GM21786 (cell line): Measurements from ENCODE around the gene TBX3.

ENCODE experiments used
- ATAC-seq: cut with Tn5 transposase; IDR thresholded peaks from one replicate; pipeline ENCODE4 v1.9.1; 2021; ENCODE audit not compliant: unreplicated experiment

TBX3 gene

GRCh38 chr12:114683709-114684097 lies 272 bp downstream of the TBX3 start:
- no peak for ATAC-seq

DNA sequence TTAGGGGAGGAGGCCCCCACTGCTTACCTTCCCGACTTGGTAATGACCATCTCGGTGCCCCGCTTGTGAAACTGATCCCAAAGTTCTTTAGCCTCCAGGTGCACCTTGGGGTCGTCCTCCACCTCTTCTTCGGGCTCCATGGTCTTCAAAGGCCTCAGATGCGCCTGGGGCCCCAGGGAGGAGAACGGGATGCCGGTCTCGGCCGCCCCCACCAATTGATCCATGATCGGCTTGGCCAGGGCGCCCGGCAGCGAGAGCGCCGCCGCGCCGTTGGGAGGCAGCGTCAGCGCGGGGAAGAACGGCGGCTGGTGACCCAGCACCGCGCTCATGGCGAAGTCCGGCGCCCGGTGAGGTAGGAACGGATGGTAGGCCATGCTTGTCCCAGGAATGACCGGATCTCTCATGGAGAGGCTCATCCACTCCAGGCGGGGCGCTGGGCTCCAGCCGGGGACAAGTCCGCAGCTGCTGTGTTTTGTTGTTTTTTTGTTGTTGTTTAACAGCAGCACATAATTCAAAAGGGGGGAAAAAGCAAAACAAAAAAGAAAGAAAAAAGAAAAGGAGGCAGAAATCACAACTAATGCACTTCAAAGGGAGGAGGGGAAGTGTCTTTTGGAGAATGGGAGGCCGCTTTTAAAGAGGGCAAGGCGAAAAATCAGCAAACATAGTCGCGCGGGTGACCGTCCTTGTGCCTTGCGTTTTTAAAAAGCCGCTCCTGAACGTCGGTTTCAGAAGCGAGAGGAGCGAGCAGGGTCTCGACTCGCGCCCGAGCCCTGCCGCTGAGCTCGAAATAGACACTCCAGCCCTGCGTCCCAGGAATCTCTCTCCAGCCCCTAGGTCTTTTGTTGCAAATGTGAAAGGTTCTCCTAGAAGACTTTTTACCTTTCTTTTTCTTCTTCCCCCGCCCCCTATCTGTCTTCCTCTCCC lies 928 bp downstream of the TBX3 start:
- no peak for ATAC-seq

DNA sequence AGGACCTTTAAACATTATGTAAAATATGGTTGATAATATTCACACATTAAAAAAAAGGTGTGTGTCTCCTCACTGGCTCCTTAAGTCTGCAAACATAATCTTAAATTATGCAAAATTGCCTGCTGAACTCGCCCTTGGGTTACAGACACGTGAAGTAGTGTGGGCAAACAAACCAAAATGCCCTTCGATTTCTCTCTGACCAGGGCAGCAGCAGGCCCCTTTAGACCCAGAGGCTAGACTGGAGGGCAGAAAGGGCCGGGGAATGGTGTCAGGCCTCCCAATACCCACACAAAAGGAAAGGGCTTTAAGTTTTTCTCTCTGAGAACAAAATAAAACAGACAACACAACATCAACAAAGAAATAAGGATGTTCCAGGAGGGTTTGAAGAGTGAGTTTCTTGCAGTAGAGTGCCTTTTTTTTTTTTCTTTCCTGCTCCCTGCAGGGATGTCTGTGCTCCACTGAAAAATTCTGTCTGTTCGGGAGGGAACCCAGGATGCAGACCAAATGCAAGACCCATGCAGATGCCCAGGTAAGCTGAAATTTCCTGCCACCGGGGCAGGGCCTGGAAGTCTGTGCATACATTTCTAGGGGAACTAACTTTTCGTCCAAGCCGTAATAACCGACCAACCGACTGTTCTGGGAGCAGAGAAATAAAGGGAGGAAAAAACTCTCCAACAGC lies 1.7 kb downstream of the TBX3 start:
- ATAC-seq, result no peak

- ATAC-seq, result no peak
Observed at GRCh38 chr12:114681116-114681871, 2.7 kb downstream of the TBX3 start.

DNA sequence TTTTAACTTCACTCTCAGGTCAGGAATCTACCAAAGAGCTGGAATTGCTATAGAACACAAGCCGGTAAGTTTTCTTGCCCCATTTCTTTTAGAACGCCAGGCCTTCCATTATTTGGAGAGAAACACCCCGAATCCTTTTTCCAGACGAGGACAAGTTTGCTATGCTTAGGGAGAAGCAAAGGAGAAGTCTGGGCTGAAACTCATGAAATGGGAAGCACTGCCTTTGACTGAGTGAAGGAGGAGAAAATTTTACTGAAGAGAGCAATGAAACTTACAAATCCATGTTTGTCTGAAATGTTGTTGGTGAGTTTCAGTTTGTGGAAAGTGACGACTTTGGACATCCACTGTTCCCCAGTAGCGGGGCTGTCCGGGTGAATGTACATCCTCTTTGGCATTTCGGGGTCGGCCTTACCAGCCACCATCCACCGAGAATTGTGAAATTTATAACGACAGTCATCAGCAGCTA lies 3.3 kb downstream of the TBX3 start:
- no peak for ATAC-seq

DNA sequence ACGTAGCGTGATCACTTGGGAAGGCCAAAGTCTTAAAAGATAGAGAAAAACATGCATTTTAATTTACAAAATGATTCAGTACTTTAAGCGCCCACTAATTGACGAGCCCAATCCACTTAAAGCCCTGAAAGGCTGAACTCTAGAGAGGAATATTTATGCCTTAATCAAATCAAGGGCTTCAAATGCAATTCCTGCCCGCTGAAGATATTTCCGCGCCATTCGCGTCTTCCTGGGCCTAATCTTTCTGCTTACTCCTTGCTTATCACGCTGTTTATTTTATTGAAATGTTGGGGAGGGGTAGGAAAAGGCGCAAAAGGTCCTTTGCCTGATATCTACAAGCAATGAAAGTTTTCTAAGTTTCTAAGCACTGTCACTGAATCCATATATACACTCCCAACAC lies 4.0 kb downstream of the TBX3 start:
- ATAC-seq, result no peak

DNA sequence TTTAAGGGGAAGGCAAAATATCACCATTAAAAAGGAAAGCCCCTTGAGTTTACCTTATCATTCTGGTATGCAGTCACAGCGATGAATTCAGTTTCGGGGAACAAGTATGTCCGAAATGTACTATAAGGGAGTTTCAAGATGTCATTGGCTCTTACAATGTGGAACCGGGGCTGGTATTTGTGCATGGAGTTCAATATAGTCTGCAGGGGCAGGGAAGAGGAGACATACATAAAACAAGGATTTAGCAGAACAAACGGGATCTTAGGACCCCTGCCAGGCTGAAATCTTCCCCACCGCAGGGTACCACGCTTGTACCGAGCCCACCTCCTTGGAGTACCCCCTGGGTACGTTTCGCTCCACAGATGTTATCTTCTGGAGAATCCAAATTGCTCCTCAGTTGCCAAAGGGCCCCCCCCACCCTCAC lies 4.5 kb downstream of the TBX3 start:
- no peak for ATAC-seq

DNA sequence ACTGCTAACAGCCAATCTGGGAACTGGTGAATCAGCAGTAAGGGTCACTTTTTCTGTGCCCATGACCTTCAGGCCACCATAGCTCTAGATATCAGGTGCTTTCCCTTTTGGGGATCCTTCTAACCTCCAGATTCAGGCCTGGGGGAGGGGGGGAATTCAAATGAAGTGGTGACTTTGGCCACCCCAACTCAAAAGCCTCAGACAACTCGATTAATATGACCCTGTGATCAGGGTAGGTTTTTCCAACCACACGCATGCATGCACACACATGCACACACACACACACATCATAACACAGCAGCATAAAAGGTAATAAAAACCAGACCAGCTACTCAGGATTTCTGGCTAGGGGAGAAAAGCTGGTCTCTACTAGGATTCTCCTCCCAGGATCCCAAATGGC lies 5.3 kb downstream of the TBX3 start:
- no peak for ATAC-seq

GRCh38 chr12:114678028-114678427 lies 5.9 kb downstream of the TBX3 start:
- no peak for ATAC-seq

DNA sequence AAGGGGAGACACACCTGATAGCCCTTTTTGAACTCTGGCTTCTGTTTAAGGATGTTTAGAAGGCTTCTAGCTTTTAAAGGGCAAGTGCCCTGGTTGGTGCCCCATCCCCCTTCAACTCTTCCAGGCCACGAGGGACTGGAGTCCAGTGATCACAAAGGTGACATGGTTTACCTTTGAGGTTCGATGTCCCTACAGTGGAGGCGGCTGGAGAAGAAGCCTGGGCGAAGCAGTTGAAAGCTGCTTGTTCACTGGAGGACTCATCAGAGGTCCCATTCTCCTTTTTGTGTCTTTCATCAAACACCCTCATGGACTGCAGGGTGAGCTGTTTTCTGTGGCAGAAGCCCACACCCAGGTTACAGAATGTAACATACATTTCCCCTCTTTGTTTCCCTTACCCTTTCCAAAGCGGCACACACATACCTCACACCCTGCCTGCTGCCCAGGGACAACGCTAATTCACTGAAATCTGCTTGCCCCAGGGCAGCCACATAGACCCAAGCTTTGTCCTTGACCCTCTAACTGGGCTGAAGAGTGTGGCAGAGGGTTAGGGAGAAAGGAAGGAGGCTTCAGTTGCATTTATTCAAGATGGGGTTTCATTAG lies 7.7 kb downstream of the TBX3 start:
- ATAC-seq, result no peak

DNA sequence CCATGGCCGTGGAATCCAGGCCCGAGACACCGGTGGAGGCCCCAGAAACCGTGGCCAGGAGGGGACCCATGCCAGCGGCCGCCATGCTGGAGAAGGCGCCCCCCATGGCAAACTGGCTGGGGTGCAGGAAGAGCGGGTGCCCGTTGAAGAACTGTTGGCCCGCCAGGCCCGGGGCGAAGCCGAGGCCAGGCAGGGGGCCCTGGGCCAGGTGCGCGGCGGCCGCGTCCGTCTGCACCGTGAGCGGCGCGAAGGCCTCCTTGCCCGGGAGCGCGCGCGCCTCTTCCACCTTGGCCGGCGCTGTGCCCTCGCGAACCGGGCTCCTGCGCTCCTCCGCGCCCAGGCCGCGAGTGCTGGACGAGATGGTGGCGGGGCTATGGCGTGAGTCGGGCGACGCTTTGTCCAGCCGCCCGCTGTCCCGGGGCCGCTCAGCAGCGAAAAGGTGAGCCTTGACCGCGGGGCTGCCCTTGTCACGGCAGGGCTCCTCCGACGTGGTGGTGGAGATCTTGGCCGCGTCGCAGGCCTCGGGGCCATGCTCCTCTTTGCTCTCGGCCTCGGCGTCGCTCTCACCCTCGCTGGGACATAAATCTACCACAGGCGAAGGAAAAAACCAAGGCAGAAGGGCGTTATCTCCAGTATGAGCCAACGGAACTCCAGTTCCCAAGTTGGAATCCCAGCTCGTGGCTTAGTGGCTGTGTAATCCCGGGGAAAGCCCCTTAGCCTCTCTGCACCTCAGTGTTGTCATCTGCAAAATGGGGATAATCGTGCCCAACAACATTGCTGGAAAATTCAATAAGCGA lies 9.5 kb downstream of the TBX3 start:
- ATAC-seq, result no peak

GRCh38 chr12:114673901-114674250 lies 10.1 kb downstream of the TBX3 start:
- no peak for ATAC-seq

- ATAC-seq, result no peak
Observed at GRCh38 chr12:114673169-114673833, 10.7 kb downstream of the TBX3 start.

DNA sequence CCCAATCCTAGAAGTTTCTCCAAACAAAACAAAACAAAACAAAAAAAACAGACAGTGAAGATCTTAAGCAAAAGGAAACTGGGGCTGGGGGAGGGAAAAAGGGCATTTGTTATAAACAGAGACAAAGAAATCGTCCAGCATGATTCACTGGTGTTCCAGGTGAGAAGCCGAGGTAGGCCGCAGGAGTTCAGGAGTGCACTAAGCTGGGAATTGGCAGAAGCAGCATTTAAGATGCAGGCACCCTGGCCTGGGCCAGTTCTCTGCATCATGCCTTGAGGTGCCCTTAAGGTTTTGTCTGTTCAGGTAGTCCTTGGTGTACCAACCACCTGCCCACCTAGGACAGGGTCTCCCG lies 11.2 kb downstream of the TBX3 start:
- no peak for ATAC-seq

DNA sequence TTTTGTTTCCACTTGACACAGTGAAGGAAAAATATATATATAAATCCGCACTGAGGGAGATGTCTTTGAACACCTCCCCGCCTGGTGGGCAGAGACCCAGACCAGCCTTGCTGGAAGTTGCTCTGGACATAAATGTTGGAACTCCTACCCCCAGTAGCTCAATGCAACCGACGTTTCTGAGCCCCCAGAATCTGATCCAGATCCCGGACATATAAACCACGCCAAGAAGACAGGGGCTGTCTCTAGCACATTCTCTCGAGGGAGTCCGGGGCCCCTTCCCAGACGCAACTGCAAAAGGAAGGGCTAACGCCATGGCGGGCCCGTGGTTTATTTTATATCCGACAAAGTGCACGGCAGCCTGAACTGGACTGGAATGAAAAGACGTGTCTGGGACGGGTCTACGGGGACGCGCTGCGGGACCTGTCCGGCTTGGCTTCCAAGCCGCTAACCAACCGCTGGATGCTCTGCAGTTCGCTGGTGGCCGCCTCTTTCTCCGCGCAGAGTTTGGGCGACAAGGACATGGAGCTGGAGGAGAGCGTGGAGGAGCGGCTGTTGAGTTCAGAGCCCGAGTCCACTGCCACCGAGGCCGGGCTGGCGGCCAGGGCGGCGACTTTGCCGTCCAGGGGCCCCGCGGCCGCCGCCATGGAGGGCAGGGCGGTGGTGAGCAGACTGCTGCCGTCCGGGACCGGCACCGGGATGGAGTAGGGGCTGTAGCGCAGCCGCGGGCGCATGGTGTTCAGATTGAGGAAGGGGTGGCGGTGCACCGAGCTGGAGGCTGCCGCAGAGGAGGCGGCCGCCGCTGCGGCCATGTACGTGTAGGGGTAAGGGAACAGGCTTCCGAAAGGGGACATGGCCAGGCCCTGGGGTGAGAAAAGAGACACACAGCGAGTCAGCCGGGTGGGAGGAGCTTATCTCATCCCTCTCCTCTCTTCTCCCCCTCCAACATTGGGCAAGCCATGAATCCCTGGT lies 12.2 kb downstream of the TBX3 start:
- ATAC-seq, result no peak

DNA sequence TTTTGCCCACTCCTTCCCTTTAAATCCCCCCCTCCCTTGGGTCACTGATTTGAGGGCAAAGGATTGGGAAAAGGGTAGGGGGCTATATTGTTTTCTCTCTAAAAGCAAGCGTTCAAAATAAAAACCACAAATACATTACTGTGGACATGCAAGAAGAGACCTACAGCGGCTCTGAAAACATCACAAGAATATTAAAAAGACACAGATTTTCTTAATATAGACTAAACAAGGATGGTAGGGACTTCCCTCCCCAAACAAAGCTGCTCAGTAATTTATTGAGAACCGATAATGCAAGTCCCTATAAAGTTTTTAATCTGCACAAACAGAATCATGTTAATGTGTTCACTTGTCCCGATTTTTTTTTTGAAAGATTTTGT lies 12.9 kb downstream of the TBX3 start:
- ATAC-seq, result no peak

DNA sequence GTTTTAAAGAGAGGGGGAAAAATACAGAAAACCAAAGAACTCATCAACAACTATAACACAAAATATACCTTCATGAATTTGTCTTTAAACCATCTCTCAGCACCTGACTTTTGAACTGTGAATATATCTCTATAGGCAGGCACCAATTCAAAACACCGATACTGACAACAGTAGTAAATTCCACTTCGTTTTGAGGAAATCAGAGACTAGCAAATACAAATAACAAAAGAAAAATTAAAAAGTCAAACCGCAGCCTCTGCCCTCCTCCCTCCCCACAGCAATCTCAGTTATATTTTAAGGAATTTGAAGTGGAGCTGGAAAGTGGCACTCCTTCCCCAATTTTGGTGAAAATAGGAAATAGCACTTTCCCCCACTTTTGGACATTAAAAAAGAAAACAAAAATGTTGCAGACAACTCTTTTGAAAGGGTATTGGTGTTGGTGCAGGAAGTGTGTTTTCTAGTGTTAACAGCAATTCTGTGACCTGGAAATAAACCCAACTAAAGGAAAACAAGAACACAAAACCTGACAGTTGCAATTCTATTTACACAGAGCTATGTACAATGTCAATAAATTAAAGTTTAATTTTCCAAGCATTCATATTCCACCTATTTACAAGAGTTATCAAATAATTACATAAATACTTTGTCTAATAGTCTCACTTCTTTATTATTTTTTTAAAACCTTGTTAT lies 13.5 kb downstream of the TBX3 start:
- no peak for ATAC-seq
